HepG2 (cell line): ENCODE data around the gene BAIAP2L1. TPM values are rescaled to one million over a fixed set of nuclear protein-coding genes. Genes with fewer than 3 reads are reported as not detected.

ENCODE experiments used
- BRCA1 ChIP-seq: sonication (generic); formaldehyde crosslinking; IDR thresholded peaks from 2 replicates; pipeline ENCODE4 v1.4.0; 2020; ENCODE audit warnings: missing genetic modification reagents
- CC2D1A ChIP-seq: sonication (generic); formaldehyde crosslinking; IDR thresholded peaks from 2 replicates; pipeline ENCODE4 v1.8.1; 2023; ENCODE audit warnings: mild to moderate bottlenecking, missing genetic modification reagents
- CHCHD3 ChIP-seq: sonication (generic); formaldehyde crosslinking; IDR thresholded peaks from 2 replicates; pipeline ENCODE4 v1.8.0; 2022; ENCODE audit warnings: mild to moderate bottlenecking, missing genetic modification reagents, moderate library complexity
- ETV5 ChIP-seq: IDR thresholded peaks from 2 replicates; pipeline ENCODE4 v1.6.1; 2018; ENCODE audit warnings: missing biosample characterization, missing genetic modification reagents, inconsistent platforms, borderline replicate concordance
- HMG20A ChIP-seq: IDR thresholded peaks from 2 replicates; pipeline ENCODE4 v1.6.1; 2016; ENCODE audit warnings: borderline replicate concordance
- HMGA1 ChIP-seq: sonication (generic); formaldehyde crosslinking; conservative IDR thresholded peaks from 2 replicates; pipeline ENCODE4 v1.4.0; 2020; ENCODE audit warnings: missing genetic modification reagents
- HNRNPUL1 ChIP-seq: fragments of 200-400 bp; formaldehyde crosslinking; IDR thresholded peaks from 2 replicates; pipeline ENCODE4 v1.6.1; 2017; ENCODE audit warnings: low read depth, mild to moderate bottlenecking, low read length, moderate library complexity
- MAFK ChIP-seq, 2 experiments: IDR thresholded peaks in 1 of 2; conservative IDR thresholded peaks in 1 of 2; 2 replicates each; pipeline ENCODE4 v1.6.1; 2011; ENCODE audit warnings: improper control_type of control experiment in 2 of 2, low read length in 2 of 2
- MED13 ChIP-seq: sonication (generic); formaldehyde crosslinking; IDR thresholded peaks from 2 replicates; pipeline ENCODE4 v1.5.0; 2020; ENCODE audit warnings: missing genetic modification reagents
- NFATC3 ChIP-seq: sonication (generic); formaldehyde crosslinking; IDR thresholded peaks from 2 replicates; pipeline ENCODE4 v1.5.1; 2020; ENCODE audit warnings: mild to moderate bottlenecking, missing genetic modification reagents
- ZC3H13 ChIP-seq: sonication (generic); formaldehyde crosslinking; IDR thresholded peaks from 2 replicates; pipeline ENCODE4 v1.8.1; 2023; ENCODE audit warnings: mild to moderate bottlenecking, missing genetic modification reagents, moderate library complexity
- ZNF225 ChIP-seq: sonication (generic); formaldehyde crosslinking; IDR thresholded peaks from 2 replicates; pipeline ENCODE4 v1.4.0; 2020; ENCODE audit warnings: mild to moderate bottlenecking, missing genetic modification reagents
- ZNF235 ChIP-seq: sonication (generic); formaldehyde crosslinking; IDR thresholded peaks from 2 replicates; pipeline ENCODE4 v1.8.1; 2023; ENCODE audit warnings: mild to moderate bottlenecking, missing genetic modification reagents, borderline replicate concordance
- ZNF296 ChIP-seq: sonication (generic); formaldehyde crosslinking; conservative IDR thresholded peaks from 2 replicates; pipeline ENCODE4 v1.5.0; 2020; ENCODE audit warnings: mild to moderate bottlenecking, missing genetic modification reagents
- ZNF329 ChIP-seq: sonication (generic); formaldehyde crosslinking; IDR thresholded peaks from 2 replicates; pipeline ENCODE4 v1.9.0; 2021; ENCODE audit warnings: low read depth, mild to moderate bottlenecking, missing genetic modification reagents
- ZNF496 ChIP-seq: sonication (generic); formaldehyde crosslinking; IDR thresholded peaks from 2 replicates; pipeline ENCODE4 v1.8.1; 2023; ENCODE audit warnings: mild to moderate bottlenecking, moderate library complexity, missing genetic modification reagents; ENCODE audit not compliant: insufficient replicate concordance
- ZNF563 ChIP-seq: sonication (generic); formaldehyde crosslinking; IDR thresholded peaks from 2 replicates; pipeline ENCODE4 v1.8.0; 2022; ENCODE audit warnings: mild to moderate bottlenecking, moderate library complexity, missing genetic modification reagents
- ZNF644 ChIP-seq: IDR thresholded peaks from 2 replicates; pipeline ENCODE4 v1.6.1; 2016; ENCODE audit warnings: low read depth
- ZNF7 ChIP-seq: IDR thresholded peaks from 2 replicates; pipeline ENCODE4 v1.6.1; 2016; ENCODE audit warnings: missing biosample characterization, missing genetic modification reagents
- ZNF713 ChIP-seq: sonication (generic); formaldehyde crosslinking; IDR thresholded peaks from 2 replicates; pipeline ENCODE4 v1.4.0; 2020; ENCODE audit warnings: mild to moderate bottlenecking, missing genetic modification reagents
- ZSCAN22 ChIP-seq: sonication (generic); formaldehyde crosslinking; IDR thresholded peaks from 2 replicates; pipeline ENCODE4 v1.4.0; 2020; ENCODE audit warnings: mild to moderate bottlenecking, missing genetic modification reagents
- ZSCAN30 ChIP-seq: sonication (generic); formaldehyde crosslinking; IDR thresholded peaks from 2 replicates; pipeline ENCODE4 v1.5.0; 2020; ENCODE audit warnings: mild to moderate bottlenecking, missing genetic modification reagents
- polyA plus RNA-seq, 8 experiments: library from polyadenylated mRNA; depleted of rRNA in 3 of 8; stranded (reverse) in 7 of 8; unstranded in 1 of 8; fragments of >200 nt; fragmentation: Illumina TruSeq in 4 of 8; extraction: Trizol in 4 of 8; gene quantifications; 2 replicates each; pipeline versions ENCODE4 v1.2.1 to v1.2.3, GENCODE V29; 2011 to 2016; ENCODE audit warnings: low read depth in 4 of 8, missing spikeins in 1 of 8, mixed read lengths in 1 of 8; ENCODE audit not compliant: insufficient read depth in 1 of 8
- total RNA-seq, 5 experiments: library from RNA; depleted of rRNA; stranded (reverse); fragments of >200 nt; fragmentation: Illumina TruSeq; extraction: Trizol; gene quantifications; 2 replicates each; pipeline ENCODE4 v1.2.3, GENCODE V29; 2016; ENCODE audit warnings: low read depth in 1 of 5
- TF ChIP-seq, protein P1 (sequence below): sonication (generic); formaldehyde crosslinking; IDR thresholded peaks from 2 replicates; pipeline ENCODE4 v1.4.0; 2020; ENCODE audit warnings: mild to moderate bottlenecking, missing genetic modification reagents
- TF ChIP-seq, protein P2 (sequence below): sonication (generic); formaldehyde crosslinking; IDR thresholded peaks from 2 replicates; pipeline ENCODE4 v1.5.1; 2020; ENCODE audit warnings: missing genetic modification reagents, mild to moderate bottlenecking, borderline replicate concordance
- TF ChIP-seq, protein P3 (sequence below): sonication (generic); formaldehyde crosslinking; IDR thresholded peaks from 2 replicates; pipeline ENCODE4 v1.4.0; 2020; ENCODE audit warnings: mild to moderate bottlenecking, missing genetic modification reagents

Gene BAIAP2L1
- total and polyA plus RNA-seq, 2 of the 13 experiments (the other 11 are each of a cell fraction or from before 2014, with no cell fraction given) = 13.0 to 21.5 TPM

DNA sequence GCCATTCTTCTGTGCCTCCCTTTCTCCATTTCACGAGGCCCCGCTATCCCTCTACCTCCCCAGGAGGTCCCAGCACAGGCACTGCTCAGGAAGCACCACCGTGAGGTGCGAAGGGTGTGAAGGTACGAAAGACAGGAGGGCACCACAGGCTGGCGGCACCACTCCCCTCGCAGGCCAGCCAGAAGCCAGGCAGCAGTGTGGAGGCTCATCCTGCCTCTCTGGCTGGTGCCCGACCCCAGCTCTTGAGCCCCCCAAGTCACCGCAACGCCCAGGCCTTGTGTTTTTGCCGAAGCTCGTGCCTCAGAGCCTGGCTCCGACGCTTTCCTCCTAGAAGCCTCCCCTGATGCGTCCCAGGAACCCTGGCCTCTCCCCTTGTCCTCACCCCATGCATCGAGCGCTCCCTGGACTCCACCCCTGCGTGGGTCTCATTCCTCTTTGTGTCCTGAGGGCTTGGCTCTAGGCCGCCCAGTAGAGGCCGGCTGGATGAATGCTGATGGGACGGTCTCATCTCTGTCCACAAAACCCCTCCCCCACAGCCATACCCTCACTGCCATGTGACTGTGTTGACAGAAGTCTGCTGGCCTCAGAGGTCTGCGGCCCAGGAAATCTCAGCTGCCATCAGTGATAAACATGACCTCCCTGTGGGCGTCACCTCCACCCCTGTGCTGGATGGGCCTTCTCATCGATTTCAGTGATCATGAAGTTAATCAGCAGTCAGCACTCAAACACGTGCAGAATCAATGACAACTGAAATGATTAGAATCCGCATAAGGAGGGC lies 100.1 kb downstream of the BAIAP2L1 start (continued):
- no peak for TF ChIP-seq ZNF496
- TF ChIP-seq HMGA1 = no peak
- no peak for TF ChIP-seq ZNF235 (CRISPR knock-in tag)
- TF ChIP-seq BRCA1 = no peak
- TF ChIP-seq NFATC3 (CRISPR knock-in tag) = no peak
- TF ChIP-seq ETV5 (CRISPR knock-in tag) = peak; percentile 55; the same call in 1 of the 2 replicates
- TF ChIP-seq HNRNPUL1 = no peak
- TF ChIP-seq, protein P1, sequence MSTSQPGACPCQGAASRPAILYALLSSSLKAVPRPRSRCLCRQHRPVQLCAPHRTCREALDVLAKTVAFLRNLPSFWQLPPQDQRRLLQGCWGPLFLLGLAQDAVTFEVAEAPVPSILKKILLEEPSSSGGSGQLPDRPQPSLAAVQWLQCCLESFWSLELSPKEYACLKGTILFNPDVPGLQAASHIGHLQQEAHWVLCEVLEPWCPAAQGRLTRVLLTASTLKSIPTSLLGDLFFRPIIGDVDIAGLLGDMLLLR (CRISPR knock-in tag) = no peak
- TF ChIP-seq ZC3H13 (CRISPR knock-in tag) = no peak
- TF ChIP-seq CHCHD3 (CRISPR knock-in tag) = no peak
- TF ChIP-seq ZSCAN30 (CRISPR knock-in tag) = no peak
- TF ChIP-seq ZNF713 (CRISPR knock-in tag) = no peak
- TF ChIP-seq ZNF644 = no peak
- TF ChIP-seq, protein P2, sequence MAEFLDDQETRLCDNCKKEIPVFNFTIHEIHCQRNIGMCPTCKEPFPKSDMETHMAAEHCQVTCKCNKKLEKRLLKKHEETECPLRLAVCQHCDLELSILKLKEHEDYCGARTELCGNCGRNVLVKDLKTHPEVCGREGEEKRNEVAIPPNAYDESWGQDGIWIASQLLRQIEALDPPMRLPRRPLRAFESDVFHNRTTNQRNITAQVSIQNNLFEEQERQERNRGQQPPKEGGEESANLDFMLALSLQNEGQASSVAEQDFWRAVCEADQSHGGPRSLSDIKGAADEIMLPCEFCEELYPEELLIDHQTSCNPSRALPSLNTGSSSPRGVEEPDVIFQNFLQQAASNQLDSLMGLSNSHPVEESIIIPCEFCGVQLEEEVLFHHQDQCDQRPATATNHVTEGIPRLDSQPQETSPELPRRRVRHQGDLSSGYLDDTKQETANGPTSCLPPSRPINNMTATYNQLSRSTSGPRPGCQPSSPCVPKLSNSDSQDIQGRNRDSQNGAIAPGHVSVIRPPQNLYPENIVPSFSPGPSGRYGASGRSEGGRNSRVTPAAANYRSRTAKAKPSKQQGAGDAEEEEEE (CRISPR knock-in tag) = no peak
- TF ChIP-seq, protein P3, sequence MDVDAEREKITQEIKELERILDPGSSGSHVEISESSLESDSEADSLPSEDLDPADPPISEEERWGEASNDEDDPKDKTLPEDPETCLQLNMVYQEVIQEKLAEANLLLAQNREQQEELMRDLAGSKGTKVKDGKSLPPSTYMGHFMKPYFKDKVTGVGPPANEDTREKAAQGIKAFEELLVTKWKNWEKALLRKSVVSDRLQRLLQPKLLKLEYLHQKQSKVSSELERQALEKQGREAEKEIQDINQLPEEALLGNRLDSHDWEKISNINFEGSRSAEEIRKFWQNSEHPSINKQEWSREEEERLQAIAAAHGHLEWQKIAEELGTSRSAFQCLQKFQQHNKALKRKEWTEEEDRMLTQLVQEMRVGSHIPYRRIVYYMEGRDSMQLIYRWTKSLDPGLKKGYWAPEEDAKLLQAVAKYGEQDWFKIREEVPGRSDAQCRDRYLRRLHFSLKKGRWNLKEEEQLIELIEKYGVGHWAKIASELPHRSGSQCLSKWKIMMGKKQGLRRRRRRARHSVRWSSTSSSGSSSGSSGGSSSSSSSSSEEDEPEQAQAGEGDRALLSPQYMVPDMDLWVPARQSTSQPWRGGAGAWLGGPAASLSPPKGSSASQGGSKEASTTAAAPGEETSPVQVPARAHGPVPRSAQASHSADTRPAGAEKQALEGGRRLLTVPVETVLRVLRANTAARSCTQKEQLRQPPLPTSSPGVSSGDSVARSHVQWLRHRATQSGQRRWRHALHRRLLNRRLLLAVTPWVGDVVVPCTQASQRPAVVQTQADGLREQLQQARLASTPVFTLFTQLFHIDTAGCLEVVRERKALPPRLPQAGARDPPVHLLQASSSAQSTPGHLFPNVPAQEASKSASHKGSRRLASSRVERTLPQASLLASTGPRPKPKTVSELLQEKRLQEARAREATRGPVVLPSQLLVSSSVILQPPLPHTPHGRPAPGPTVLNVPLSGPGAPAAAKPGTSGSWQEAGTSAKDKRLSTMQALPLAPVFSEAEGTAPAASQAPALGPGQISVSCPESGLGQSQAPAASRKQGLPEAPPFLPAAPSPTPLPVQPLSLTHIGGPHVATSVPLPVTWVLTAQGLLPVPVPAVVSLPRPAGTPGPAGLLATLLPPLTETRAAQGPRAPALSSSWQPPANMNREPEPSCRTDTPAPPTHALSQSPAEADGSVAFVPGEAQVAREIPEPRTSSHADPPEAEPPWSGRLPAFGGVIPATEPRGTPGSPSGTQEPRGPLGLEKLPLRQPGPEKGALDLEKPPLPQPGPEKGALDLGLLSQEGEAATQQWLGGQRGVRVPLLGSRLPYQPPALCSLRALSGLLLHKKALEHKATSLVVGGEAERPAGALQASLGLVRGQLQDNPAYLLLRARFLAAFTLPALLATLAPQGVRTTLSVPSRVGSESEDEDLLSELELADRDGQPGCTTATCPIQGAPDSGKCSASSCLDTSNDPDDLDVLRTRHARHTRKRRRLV (CRISPR knock-in tag) = no peak
- TF ChIP-seq HMG20A (CRISPR knock-in tag) = peak; percentile 92; the same call in 1 of the 2 replicates
- TF ChIP-seq ZNF225 (CRISPR knock-in tag) = no peak
- no peak for TF ChIP-seq ZNF329 (CRISPR knock-in tag)
- TF ChIP-seq ZNF296 (CRISPR knock-in tag) = no peak
- no peak for TF ChIP-seq ZSCAN22 (CRISPR knock-in tag)
- no peak for TF ChIP-seq MED13
- TF ChIP-seq ZNF563 (CRISPR knock-in tag) = no peak
- no peak for TF ChIP-seq ZNF7 (CRISPR knock-in tag)
- TF ChIP-seq CC2D1A = no peak
- no peak for TF ChIP-seq MAFK (conservative IDR thresholded peaks at IDR 0.05 in 1 of 2, IDR thresholded peaks at IDR 0.05 in 1 of 2; ENCODE audit: low read length in 2 of 2)
